Activated CD4-positive, alpha-beta T cell treated with anti-CD3 and anti-CD28 coated beads, Interleukin-2, Interleukin-6, amounts not matched to agents 100 ng/mL and 50 ng/mL, durations not matched to agents 16 hours and 8 hours (primary cell): ENCODE measurements around the gene PFKFB2.

Experiments
- DNase-seq: peaks from one replicate; pipeline ENCODE4 v3.0.0-alpha.2; 2020

The PFKFB2 gene

GRCh38 chr1:207093944-207094343 lies 40.9 kb downstream of the PFKFB2 start:
- no peak for DNase-seq

DNA sequence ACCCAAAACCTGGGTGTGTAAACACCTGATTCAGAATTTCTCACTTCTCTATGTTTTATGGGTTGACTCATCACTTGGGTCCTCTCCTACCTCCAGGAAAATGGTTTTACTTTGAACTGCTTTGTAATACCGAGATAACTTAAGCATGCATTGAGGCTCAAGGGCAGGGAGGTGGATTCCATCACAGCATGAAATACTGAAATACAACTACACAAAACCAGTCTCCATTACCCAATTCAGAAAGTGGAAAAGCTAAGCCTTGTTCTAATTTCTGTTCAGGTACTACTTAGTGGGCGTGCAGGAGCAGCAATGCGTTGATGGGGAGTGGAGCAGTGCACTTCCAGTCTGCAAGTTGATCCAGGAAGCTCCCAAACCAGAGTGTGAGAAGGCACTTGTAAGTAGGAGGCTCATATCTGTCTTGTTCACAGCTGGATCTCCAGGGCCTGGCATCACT lies 44.8 kb downstream of the PFKFB2 start:
- peak; percentile 83 for DNase-seq

GRCh38 chr1:207101720-207102119 lies 48.6 kb downstream of the PFKFB2 start:
- no peak for DNase-seq

DNA sequence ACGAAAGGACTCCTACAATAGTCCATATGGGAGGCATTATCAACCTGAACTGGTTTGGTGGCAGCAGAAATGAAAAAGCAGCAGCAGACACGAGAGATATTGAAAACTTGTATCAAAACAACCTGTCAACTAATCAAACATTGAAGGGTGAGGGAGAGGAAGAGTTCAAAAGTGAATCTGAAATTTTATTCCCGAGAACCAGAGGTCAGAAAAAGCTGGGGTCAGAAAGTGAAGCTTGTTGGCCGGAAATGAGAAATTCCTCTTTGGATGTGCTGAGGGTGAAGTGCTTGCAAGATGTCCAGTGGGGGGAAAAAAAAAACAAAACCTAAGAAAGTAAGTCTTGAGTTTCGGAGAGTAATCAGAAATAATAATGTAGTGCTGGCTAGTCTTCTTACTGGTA lies 49.1 kb downstream of the PFKFB2 start:
- DNase-seq, result no peak

DNA sequence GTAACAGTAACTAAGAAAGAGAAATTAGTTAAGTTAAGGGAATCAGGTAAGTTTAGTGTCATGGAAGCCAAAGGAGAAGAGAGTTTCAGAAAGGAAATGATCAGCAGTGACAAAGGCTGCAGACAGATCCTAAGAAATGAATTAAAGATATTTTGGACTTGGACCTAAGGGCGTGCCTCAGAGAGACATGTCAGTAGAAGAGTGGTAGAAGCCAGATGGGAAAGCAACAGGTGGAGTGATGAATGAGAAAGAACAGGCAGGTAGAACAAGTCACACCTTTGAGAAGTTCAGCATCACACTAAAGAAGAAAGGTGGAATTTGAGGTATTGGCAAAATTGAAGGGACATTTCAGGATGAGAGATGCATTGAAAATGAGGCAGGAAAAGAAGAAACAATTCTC lies 49.6 kb downstream of the PFKFB2 start:
- DNase-seq, result no peak

DNA sequence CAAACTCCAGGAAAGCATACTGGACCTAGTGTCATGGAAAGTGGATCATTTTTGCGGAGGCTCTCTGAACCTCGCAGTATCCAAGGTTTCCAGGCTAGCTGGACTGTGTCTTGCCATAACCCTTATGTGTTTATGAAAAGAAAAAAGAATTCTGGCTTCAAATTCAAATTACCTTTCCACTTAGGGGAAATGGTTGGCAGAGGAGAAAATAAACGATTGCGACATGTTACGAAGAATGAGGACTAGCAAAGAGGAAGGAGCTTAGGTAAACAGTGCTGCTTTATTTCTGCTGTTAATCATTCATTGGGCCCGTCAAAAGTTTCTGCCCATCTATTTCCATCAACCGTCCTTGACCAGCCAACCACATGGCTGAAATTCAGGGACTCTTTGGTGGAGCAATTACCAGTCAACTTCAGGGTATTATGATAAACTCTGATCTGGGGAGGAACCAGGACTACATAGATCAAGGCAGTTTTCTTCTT lies 50.9 kb downstream of the PFKFB2 start, which contains the start of gene C4BPA:
TSS of gene C4BPA (plus strand) at position 342 of the 482 bp plus-strand sequence. CDS start 8,793 bp downstream, outside the sequence.
- DNase-seq, result no peak

DNA sequence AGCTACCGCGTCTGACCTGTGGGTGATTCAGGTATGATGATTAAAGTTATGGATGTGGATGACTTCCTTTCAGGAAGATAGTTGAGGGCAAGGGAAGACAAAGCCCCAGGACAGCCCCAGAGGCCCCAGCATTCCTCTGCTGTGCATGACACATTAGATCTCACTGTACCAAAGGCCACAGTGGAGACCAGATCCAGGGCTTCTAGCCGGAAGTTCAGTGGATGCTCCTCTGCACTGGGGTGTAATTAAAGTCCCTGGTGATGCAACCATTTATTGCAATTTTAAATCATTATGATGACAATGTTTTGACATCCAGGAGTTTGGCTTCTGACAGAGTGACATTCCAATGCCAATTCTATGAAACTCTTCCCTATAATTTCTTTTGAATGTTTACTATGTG lies 55.9 kb downstream of the PFKFB2 start:
- DNase-seq, result no peak

DNA sequence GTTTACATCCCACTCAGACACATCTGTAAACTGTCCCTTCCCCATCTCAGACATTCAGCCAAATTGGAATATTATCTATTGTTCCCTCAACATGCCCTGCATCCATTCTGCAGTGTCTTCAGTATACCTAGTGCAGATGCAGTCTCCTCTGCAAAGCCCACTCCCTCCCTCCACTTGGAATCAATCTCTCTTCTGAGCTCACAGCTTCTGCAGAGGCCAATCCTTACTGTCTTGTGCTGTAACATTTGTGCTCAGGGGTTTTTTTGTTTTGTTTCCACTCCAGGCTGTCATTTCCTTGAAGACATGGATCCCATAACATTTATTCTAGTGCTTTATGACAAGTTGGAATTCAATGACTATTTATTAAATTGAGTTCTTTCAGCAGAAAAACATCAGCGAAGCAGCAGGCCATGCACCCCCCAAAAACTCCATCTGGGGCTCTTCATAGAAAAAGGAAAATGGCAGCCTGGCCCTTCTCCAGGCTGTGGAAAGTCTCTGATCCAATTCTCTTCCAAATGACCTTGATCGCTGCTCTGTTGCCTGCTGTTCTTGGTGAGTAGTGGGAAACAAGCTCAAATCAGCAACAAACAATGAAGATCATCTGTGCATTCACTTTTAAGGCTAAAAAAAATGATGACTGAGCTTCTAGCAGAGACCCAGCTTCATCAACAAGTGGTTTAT lies 59.7 kb downstream of the PFKFB2 start:
- no peak for DNase-seq

GRCh38 chr1:207115269-207115668 lies 62.2 kb downstream of the PFKFB2 start:
- DNase-seq, result no peak

DNA sequence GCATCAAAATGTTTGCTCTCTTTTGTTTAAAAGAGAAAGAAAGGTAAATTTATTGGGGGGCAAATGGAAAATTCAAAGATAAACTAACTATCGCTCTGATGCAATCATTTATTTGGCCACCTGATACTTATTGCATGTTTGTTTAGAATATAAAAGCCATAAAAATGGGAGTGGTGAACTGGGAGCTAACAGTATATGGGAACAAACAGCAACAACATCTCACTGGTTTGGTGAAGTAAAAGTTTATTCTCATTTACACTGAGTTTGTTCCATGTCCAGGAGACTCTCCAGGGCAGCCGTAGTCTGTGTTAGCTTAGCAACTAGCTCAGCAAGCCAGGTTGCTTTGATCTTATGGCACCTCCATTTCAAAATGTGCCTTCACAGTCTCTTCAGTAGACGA lies 71.3 kb downstream of the PFKFB2 start:
- DNase-seq, result no peak

DNA sequence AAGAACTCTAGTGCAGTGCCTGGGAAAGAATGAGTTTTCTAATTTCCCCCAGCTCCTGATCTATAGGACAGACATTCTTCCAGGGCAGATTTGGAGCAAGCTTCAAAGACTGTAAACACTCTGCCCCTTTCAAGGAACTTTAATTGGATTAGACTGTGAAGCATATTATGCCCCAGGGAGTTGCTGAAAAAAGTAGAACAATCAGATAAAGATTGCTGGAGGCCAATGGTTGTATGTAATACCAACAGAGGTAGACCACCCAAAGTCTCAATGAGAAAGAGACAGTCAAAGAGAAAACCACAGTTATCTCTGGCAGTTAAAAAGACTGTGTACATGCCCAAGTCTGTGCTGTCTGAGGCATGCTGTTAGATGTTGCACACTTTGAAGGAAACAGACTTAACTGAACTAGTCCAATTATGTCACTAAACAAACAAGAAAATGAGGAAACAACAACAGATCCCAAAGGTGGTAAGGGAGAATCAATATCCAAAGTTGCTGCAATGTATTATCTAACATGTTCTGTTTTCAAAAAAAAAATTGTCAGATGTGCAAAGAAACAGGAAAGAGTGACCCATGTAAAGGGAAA lies 75.4 kb downstream of the PFKFB2 start:
- no peak for DNase-seq

- no peak for DNase-seq
These were observed 76.0 kb downstream of the PFKFB2 start for GRCh38 chr1:207129053-207129452.
